Putamen (tissue), 1 donor: ENCODE data around the gene ANXA1.
"Not testable (repeated sequence)": the region's sequence is repeated elsewhere in the genome, so short reads cannot be mapped to it uniquely, and the experiment has no call there.

Experiments
- DNase-seq: peaks from one replicate; pipeline ENCODE4 v3.0.0-alpha.2; 2016; ENCODE audit warnings: low spot score

The ANXA1 gene

GRCh38 chr9:73168298-73168934 is 16.8 kb downstream of the ANXA1 start:
- DNase-seq, result no peak

DNA sequence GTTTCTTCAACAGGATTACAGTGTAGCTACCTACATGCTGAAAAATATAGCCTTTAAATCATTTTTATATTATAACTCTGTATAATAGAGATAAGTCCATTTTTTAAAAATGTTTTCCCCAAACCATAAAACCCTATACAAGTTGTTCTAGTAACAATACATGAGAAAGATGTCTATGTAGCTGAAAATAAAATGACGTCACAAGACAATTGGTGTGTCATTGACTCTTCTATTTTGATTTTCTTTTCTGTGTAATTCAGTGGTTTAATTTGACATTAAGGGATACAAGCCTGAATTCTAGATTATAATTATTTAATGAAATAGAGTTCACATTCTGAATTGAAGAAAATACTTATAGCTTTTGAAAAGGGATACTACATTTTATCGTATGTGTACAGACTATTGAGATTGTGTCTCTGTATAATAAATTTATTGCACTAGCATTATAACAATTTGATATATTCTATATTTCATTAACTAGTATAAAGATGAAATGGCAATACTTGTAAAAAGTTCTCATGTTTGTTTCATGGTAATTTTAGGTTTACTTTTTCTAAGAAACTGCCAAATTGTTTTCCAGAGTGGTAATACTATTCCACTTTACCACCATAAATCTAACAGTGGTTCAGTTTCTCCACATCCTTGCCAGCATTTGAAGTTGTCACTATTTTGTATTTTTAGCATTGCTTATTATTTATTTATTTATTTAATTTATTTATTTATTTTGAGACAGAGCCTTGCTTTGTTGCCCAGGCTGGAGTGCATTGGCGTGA is 18.7 kb downstream of the ANXA1 start:
- no peak for DNase-seq

GRCh38 chr9:73172901-73173215 is 21.2 kb downstream of the ANXA1 start:
- DNase-seq, result no peak

- no peak for DNase-seq
Measured at GRCh38 chr9:73173557-73174329, 22.1 kb downstream of the ANXA1 start.

DNA sequence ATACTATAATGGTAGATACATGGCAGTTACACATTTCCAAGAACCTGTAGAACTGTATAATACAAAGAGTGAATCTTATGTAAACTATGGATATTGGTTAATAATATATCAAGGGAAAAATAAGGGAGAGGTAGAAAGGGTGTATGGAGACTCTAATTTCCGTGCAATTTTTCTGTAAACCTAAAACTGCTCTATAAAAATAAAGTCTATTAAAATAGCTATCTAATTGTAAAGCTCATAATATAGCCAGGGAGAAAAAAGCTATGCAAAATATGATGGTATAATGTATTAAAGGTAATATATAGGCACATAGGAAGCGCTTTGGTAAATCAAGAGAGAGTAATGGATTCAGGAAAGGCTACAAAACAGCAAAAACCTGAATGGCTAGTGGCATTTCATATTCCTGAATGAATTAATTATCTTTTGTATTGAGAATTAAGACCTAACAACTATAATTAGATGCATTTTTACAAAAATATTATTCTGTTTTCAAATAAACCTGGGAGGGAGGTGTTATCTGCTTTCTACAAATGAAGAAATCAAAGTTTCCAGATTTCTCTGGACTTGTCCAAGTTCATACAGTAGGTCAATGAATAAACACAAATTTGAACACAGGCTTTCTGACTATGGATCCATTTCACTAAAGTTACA is 22.8 kb downstream of the ANXA1 start:
- DNase-seq, result no peak

DNA sequence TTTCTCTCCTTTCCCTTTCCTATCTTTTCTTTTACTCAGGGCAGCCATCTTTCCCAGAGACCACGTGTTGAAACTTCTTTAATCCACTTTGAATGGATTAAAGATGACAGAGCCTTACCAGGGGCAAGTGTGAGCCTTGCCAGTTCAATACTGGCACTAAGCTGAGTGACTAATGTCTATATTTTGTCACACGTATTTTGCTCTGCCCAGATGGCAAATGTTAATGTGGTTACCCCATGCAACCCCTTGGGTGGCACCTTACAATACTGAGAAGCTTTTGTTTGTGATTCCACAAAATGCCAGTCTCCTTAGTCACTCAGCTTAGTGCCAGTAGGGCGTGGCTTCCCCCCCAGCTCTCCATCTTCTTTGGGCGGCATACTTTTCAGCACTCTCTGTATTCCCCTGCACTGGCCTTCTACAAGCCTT is 24.8 kb downstream of the ANXA1 start:
- DNase-seq, result no peak

DNA sequence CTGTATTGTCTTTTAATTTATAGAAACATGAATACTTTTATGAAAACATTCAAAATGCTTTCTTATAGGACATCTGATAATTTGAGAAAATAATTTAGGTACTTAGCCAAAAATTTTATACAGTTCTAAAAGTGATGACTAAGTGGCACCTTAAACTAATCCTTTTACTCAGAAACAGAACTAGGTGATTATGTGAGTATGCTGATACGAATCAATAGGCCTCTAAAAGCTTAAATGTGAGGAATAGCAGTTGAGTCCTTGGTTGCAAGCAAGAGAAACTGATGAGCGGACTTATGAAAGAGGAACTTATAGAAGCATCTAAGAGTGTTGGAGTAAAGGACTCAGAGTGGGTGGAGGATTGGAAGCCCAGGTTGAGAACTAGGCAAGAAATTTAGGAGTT is 26.4 kb downstream of the ANXA1 start:
- no peak for DNase-seq

- DNase-seq, result no peak
Measured at GRCh38 chr9:73179589-73179988, 27.9 kb downstream of the ANXA1 start.

GRCh38 chr9:73180403-73180802 is 28.7 kb downstream of the ANXA1 start:
- DNase-seq, result no peak

GRCh38 chr9:73182928-73183327 is 31.3 kb downstream of the ANXA1 start:
- no peak for DNase-seq

DNA sequence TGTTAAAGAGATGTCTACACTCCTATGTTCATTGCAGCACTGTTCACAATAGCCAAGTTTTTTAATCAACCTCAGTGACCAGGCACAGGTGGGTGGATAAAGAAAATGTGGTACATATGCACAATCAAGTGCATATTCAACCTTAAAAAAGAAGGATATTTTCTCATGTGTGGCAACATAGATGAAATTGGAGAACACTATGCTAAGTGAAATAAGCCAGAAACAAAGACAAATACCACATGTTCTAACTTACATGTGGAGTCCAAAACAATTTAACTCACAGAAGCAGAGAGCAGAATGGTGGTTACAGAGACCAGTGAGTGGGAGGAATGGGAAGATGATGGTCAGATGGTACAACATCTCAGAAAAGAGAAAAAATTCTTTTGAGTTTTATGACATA is 31.8 kb downstream of the ANXA1 start:
- no peak for DNase-seq

- DNase-seq, result peak; percentile 8
Measured at GRCh38 chr9:73183917-73184861, 32.5 kb downstream of the ANXA1 start.

DNA sequence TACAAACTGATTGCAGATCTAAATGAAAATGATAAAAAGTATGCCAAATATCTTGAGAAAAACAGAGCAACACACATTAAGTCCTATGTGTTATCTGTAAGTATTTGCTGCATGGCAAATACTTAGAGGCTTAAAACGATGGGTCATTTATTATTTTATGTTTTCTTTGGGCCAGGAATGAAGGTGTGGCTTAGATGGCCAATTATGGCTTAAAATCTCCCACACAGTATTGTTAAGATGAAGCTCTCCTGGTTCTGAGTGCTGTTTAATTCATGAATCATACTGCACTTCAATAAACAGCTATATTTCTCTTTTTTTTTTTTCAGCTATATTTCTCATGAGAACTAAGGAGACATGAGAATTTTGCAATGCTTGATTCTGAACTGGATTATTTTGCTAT is 39.4 kb downstream of the ANXA1 start:
- not testable (repeated sequence) for DNase-seq

- no peak for DNase-seq
Measured at GRCh38 chr9:73194284-73194683, 42.6 kb downstream of the ANXA1 start.

DNA sequence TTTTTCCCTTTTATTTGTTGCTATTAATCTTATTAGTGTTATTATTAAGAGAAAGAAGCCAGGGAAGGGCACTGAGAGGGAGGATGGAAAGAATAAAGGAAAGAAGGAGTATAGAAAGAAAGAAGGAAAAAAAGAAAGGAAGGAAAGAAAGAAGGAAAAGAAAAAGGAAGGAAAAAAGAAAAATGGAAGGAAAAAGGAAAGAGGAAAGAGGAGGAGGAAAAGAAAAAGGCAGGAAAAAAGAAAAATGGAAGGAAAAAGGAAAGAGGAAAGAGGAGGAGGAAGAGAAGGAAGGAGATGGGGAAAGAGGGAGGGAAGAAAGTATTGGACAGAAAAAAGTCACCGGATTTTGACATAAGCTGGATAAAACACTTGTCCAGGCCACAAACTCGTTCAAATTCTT is 47.8 kb downstream of the ANXA1 start:
- no peak for DNase-seq

- DNase-seq, result no peak
Measured at GRCh38 chr9:73199886-73200285, 48.2 kb downstream of the ANXA1 start.

- no peak for DNase-seq
Measured at GRCh38 chr9:73200694-73201452, 49.2 kb downstream of the ANXA1 start.

GRCh38 chr9:73202980-73203379 is 51.3 kb downstream of the ANXA1 start:
- no peak for DNase-seq

GRCh38 chr9:73204936-73205335 is 53.3 kb downstream of the ANXA1 start:
- no peak for DNase-seq

DNA sequence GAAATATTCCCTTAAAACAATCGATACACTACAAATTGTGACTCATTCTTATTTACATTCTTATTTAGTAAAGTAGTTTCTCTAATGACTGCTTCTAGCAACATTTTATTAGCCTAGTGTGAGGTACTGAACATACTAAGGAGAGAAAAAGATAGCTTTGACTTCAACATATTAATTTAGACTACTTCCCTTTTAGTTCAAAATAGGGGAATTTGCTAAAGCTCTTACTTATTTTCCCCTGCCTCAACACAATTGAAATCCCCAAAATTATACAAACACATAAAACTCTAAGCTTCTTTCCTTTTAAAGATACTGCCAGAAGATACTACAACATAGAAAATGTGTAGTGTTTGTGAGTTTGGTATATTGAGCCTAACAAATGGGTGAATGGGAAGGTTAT is 55.2 kb downstream of the ANXA1 start:
- no peak for DNase-seq
